Transverse colon (tissue), 4 donors: ENCODE results near the gene GDNF.

ENCODE experiments used
- CTCF ChIP-seq, 5 experiments: fragments of 200-600 bp in 3 of 5; fragments of 450-650 bp in 2 of 5; sonication (generic) in 3 of 5; IDR thresholded peaks; 1 replicate in 2 of 5; 2 replicates in 3 of 5; pipeline ENCODE4 v1.5.1; 2016 to 2017; ENCODE audit warnings: antibody characterized with exemption in 5 of 5, inconsistent platforms in 3 of 5, mild to moderate bottlenecking in 2 of 5, moderate library complexity in 1 of 5
- POLR2A ChIP-seq: fragments of 450-650 bp; IDR thresholded peaks from one replicate; pipeline ENCODE4 v1.6.1; 2016; ENCODE audit warnings: antibody characterized with exemption, mild to moderate bottlenecking, moderate library complexity
- POLR2AphosphoS5 ChIP-seq, 3 donors: sonication (generic); formaldehyde crosslinking; IDR thresholded peaks; one replicate each; pipeline ENCODE4 v1.6.1; 2016; ENCODE audit warnings: antibody characterized with exemption in 3 of 3

GRCh38 chr5:37873988-37874387, 34.1 kb upstream of the GDNF start:
- no peak for TF ChIP-seq CTCF (IDR thresholded peaks at IDR 0.05)
- TF ChIP-seq POLR2AphosphoS5 (IDR thresholded peaks at IDR 0.05): no peak
- no peak for TF ChIP-seq POLR2A
